GM19397 (cell line): Measurements from ENCODE around the gene HRH1.
"Not testable (repeated sequence)": the region's sequence is repeated elsewhere in the genome, so short reads cannot be mapped to it uniquely, and the experiment has no call there.

Experiments
- ATAC-seq: cut with Tn5 transposase; IDR thresholded peaks from one replicate; pipeline ENCODE4 v1.9.1; 2021; ENCODE audit warnings: mild to moderate bottlenecking, moderate library complexity; ENCODE audit not compliant: unreplicated experiment

HRH1 gene

DNA sequence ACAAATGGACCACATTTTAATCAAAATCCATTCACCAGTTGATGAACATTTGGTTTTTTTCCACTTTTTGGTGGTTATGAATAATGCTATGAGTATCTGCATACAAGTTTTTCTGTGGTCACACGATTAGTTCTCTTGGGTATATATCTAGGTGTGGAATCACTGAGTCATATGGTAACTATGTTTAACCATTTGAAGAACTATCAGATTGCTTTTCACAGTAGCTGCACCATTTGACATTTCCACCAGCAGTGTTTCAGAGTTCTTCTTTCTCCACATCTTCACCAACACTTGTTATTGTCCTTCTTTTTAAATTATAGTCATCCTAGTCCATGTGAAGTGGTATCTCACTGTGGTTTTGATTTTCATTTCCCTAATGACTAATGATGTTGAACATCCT lies 84.6 kb downstream of the HRH1 start:
- ATAC-seq: no peak

DNA sequence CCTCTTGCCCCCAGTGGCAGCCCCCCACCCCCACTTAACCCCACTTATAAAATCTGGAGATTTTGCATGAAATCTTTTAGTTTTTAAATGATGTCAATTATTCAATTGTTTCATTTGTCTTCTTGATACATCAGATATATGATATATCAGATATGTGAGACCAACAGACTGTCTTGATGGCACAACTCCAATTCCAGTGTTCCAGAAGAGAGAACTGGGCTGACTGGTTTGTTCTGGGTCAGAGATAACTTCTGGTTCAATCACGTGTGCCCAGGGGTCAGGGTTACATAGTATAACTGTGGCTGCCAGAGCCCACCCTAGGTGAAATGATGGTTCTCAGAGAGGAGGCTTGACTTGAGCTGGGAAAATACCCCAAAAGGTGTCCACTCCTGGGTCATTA lies 85.5 kb downstream of the HRH1 start:
- ATAC-seq: no peak

DNA sequence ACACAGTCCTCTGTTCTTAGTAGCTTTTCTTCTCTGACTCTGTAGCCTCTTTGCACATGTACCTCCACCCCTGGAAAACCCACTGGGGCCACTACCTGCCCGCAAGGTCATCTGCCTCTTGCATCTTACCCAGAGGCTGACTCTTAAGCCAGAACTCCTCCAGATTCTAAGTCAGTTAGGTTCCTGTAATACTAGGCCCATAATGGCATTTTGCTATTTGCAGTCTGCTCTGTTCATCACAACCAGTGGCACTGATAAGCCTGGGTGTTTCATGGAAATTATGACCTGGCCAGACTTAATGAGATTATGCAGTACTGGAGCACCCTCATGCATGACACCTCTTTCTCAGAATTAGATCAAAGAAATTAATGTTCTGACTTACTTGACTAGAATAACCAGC lies 86.2 kb downstream of the HRH1 start:
- no peak for ATAC-seq

DNA sequence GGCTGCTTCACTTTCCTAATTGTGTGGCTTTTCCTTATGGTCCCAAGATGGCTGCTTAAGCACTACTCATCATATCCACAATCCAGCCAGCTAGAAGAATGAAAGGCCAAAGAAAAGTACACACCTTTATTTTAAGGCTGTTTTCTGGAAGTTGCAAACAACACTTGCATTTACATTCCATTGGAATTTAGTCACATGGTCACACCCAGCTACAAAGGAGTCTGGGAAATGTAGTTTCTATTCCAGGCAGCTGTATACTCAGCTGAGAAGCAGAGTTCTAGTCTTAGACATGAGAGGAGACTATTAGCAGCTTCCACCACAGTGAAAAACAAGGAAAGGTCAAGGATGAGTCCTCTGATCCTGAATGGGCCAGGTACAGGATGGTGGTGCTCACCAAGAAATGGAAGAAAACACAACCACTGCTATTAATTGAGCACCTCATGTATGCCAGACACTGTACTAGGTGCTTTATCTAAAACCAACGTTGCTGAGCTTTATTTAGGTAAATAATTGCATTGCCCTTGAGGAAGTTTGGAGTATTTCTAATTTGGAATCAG lies 89.9 kb downstream of the HRH1 start:
- no peak for ATAC-seq

DNA sequence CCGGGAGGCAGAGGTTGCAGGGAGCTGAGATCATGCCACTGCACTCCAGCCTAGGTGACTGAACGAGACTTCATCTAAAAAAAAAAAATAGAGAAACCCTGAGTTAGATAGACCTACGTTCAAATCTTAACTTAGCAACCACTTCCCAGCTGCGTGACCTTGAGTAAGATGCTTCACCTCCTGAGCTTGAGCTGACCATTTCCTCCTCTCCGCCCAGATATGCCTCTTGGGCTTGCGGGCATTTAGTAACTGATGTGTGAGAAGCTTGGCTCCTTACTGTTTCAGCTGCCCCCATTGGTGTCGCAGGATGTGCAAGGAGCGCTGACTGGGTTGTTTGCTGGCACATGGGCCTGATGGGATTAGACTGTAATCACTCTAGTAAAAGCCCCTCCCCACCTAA lies 91.0 kb downstream of the HRH1 start:
- ATAC-seq: no peak

DNA sequence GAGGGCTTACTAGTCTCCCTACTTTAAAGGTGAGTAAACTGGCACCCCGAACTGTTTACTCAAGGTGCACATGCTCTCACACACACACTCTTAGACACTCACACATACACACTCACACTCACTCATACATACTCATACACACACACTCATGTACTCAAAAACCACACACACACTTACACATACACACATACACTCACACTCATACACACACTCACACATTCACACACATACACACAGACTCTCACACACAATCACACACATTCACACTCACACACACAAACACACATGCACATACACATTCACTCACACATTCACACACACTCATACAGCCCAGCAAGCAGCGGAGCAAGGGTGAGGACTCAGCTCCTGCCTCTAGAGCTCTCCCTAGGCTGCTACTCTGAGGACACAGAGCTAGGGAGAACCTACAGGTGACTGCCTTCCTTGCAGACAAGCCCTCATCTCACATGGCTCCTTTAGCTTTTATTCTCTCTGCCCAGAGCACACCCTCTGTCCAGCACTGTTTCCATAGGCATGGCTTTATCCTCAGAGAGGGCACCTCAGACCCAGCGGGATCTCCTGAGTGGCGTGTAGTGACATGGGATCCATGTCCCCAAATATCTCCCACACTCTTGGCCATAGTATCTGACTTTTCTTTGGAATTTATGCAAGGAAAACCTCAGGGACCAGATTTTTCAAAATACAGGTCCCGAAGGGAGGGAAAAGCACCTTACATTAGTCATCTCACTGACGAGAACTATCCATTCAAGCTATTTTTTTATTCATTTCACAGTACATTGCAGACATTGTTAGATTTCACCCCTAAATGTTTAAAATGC lies 91.8 kb downstream of the HRH1 start:
- ATAC-seq: no peak

- no peak for ATAC-seq
Measured at GRCh38 chr3:11246663-11246970, 92.3 kb downstream of the HRH1 start.

- ATAC-seq: no peak
Measured at GRCh38 chr3:11247362-11247761, 93.1 kb downstream of the HRH1 start.

DNA sequence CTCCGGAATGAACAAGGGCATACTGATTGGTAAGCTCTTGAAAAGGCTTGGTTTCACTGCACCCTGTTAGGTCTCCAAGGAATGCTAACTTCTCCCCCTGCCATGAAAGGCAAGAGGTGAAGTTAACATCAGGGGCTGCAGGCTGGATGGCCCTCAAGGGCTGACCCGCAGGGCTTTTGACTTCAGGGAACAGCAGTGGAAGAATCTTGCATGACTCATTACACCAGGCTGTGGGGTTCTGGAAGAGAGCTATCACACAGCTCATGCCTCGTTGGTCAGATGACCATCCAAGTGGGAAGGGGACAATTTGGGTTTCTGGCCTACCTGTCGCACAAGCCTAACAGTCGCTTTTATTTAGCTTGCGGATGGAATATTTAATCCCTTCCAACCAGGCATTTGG lies 94.3 kb downstream of the HRH1 start:
- ATAC-seq: no peak

GRCh38 chr3:11250902-11251806 lies 96.9 kb downstream of the HRH1 start:
- ATAC-seq: no peak

GRCh38 chr3:11251807-11252176 lies 97.5 kb downstream of the HRH1 start:
- ATAC-seq: no peak

- no peak for ATAC-seq
Measured at GRCh38 chr3:11254876-11255275, 100.6 kb downstream of the HRH1 start.

- not testable (repeated sequence) for ATAC-seq
Measured at GRCh38 chr3:11255537-11255936, 101.2 kb downstream of the HRH1 start.

GRCh38 chr3:11258958-11259357 lies 104.7 kb downstream of the HRH1 start:
- ATAC-seq: no peak

GRCh38 chr3:11260460-11260859 lies 106.2 kb downstream of the HRH1 start:
- no peak for ATAC-seq

DNA sequence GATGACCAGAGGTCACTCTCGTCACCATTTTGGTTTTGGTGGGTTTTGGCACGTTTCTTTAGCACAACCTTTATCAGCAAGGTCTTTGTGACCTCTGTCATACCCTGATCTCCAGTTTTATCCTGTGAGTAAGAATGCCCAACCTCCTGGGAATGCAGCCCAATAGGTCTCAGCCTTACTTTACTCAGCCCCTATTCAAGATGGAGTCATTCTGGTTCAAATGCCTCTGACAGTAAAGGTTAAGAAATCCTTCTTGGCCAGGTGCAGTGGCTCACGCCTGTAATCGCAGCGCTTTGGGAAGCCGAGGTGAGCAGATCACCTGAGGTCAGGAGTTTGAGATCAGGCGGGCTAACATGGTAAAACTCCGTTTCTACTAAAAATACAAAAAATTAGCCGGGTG lies 114.7 kb downstream of the HRH1 start:
- no peak for ATAC-seq

DNA sequence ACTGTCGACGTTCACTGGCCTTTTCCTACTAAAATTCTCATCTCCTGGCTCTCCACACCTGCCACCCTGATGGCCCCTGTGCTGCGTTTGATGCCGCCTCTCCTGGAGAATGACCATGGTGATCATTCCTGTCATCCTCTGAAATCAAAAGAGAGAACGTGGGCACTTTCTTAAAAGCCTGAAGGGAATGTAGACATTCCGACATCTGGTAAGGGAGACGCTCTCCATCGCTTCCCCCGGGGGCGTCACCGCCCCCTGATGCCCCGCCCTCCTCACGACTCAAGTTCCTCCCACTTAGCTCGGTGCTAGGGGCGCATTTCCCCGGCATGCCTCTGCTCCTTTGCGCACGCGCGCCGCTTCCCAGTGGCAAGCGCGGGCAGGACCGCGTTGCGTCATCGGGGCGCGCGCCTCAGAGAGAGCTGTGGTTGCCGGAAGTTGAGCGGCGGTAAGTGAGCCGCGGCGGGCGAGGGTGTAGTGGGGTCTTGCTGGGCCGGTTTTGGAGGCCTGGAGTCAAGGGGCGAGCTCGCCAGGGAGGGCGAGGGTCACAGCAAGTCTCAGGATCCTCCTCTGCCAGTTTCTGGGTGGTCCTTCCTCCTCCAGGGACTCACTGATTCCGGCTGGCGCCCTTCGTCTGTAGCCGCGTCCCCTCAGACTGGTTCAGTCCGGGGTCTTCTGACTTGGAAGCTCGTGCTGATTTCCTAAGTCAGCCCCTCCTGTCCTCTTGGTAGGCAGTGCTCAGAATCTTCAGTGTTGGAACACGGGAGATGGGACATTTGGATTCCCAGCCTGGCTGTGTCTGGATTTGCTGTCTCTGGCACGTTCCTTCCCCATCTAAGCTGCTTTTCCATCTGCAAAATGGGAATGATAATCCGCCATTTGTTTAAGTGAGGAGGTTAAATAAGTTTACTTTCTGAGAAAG lies 118.0 kb downstream of the HRH1 start, which contains the start of gene ATG7:
Gene ATG7, plus strand, starts transcription at position 412 of the 919 bp plus-strand sequence. CDS start 26,299 bp downstream, outside the sequence.
- ATAC-seq: peak; percentile 99

GRCh38 chr3:11272906-11273574 lies 118.7 kb downstream of the HRH1 start:
- ATAC-seq: no peak

- ATAC-seq: no peak
Measured at GRCh38 chr3:11273891-11274291, 119.6 kb downstream of the HRH1 start.

DNA sequence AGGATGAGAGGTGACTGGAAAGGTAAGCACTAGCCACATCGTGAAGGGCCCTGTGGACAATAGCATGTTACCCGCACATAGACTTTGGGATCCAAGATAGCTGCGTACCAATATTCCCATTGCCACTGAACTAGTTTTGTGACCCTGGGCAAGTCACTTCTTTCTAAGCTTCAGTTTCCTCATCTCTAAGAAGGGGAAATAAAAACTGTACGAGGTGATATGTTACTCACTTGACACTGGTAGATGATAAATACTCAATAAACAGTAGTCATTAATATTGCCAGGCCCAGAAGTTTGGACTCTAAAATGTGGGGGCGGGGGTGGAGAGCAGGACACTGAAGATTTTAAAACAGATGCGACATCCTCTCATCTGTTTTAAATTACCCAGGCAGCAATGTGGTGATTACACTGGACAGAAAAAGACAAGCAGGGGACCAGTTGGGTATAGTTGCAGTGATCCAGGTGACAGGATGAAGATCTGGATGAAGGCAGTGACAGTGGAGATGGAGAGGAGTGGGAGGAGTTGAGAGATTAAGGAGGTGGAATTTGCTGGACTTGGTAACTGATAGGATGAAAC lies 120.4 kb downstream of the HRH1 start:
- ATAC-seq: no peak
